Neural cell (in vitro differentiated cells): ENCODE results near the gene CHI3L1.

ENCODE experiments used
- EP300 ChIP-seq: fragments of 450-650 bp; conservative IDR thresholded peaks from 2 replicates; pipeline ENCODE4 v1.6.1; 2014; ENCODE audit warnings: antibody characterized with exemption, mild to moderate bottlenecking, moderate library complexity; ENCODE audit not compliant: poor library complexity, severe bottlenecking
- EZH2 ChIP-seq: fragments of 200-600, 300-800 bp; shearing (Covaris generic), sonication (generic); IDR thresholded peaks from 2 replicates; pipeline ENCODE4 v1.6.1; 2014; ENCODE audit warnings: antibody characterized with exemption, low read length, borderline replicate concordance, mild to moderate bottlenecking; ENCODE audit not compliant: insufficient read depth, poor library complexity, severe bottlenecking
- MXI1 ChIP-seq: fragments of 450-650 bp; conservative IDR thresholded peaks from 2 replicates; pipeline ENCODE4 v1.6.1; 2014; ENCODE audit warnings: antibody characterized with exemption, mild to moderate bottlenecking; ENCODE audit not compliant: poor library complexity, severe bottlenecking
- POLR2AphosphoS5 ChIP-seq: IDR thresholded peaks from 2 replicates; pipeline ENCODE4 v1.6.1; 2012
- RAD21 ChIP-seq: fragments of 450-650 bp; conservative IDR thresholded peaks from 2 replicates; pipeline ENCODE4 v1.6.1; 2014; ENCODE audit warnings: antibody characterized with exemption, mild to moderate bottlenecking, moderate library complexity
- SMC3 ChIP-seq: fragments of 450-650 bp; conservative IDR thresholded peaks from 2 replicates; pipeline ENCODE4 v1.6.1; 2014; ENCODE audit warnings: antibody characterized with exemption, mild to moderate bottlenecking, moderate library complexity; ENCODE audit not compliant: poor library complexity
- TAF1 ChIP-seq: IDR thresholded peaks from 2 replicates; pipeline ENCODE4 v1.6.1; 2012; ENCODE audit warnings: low read depth
- TF ChIP-seq, protein P1 (sequence below): fragments of 450-650 bp; IDR thresholded peaks from 2 replicates; pipeline ENCODE4 v1.5.1; 2014; ENCODE audit warnings: antibody characterized with exemption, mild to moderate bottlenecking, moderate library complexity; ENCODE audit not compliant: poor library complexity, severe bottlenecking
- TF ChIP-seq, protein P2 (sequence below): IDR thresholded peaks from 2 replicates; pipeline ENCODE4 v1.6.1; 2012; ENCODE audit warnings: borderline replicate concordance

DNA sequence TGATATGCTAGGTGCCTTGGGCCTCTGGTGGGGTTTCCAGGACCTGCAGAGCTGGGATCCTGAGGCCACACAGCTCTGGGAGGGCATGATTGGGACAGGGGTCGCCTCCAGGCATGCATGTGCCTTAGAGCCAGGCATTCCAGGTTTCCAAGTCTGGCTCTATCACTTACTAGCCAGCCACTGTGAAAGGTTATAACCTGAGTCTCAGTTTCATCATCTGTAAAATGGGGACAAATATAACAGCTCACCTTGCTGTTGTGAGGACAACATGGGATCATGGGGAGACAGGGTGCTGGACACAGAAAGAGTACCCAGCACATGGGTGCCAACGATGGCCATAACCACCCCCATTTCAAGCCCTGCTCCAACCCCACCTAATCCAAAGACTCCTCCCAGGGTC, 2.7 kb downstream of the CHI3L1 start:
- TF ChIP-seq TAF1: no peak
- no peak for TF ChIP-seq RAD21
- TF ChIP-seq EP300: no peak
- TF ChIP-seq, protein P1, sequence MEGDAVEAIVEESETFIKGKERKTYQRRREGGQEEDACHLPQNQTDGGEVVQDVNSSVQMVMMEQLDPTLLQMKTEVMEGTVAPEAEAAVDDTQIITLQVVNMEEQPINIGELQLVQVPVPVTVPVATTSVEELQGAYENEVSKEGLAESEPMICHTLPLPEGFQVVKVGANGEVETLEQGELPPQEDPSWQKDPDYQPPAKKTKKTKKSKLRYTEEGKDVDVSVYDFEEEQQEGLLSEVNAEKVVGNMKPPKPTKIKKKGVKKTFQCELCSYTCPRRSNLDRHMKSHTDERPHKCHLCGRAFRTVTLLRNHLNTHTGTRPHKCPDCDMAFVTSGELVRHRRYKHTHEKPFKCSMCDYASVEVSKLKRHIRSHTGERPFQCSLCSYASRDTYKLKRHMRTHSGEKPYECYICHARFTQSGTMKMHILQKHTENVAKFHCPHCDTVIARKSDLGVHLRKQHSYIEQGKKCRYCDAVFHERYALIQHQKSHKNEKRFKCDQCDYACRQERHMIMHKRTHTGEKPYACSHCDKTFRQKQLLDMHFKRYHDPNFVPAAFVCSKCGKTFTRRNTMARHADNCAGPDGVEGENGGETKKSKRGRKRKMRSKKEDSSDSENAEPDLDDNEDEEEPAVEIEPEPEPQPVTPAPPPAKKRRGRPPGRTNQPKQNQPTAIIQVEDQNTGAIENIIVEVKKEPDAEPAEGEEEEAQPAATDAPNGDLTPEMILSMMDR: no peak
- no peak for TF ChIP-seq POLR2AphosphoS5
- no peak for TF ChIP-seq EZH2
- TF ChIP-seq, protein P2, sequence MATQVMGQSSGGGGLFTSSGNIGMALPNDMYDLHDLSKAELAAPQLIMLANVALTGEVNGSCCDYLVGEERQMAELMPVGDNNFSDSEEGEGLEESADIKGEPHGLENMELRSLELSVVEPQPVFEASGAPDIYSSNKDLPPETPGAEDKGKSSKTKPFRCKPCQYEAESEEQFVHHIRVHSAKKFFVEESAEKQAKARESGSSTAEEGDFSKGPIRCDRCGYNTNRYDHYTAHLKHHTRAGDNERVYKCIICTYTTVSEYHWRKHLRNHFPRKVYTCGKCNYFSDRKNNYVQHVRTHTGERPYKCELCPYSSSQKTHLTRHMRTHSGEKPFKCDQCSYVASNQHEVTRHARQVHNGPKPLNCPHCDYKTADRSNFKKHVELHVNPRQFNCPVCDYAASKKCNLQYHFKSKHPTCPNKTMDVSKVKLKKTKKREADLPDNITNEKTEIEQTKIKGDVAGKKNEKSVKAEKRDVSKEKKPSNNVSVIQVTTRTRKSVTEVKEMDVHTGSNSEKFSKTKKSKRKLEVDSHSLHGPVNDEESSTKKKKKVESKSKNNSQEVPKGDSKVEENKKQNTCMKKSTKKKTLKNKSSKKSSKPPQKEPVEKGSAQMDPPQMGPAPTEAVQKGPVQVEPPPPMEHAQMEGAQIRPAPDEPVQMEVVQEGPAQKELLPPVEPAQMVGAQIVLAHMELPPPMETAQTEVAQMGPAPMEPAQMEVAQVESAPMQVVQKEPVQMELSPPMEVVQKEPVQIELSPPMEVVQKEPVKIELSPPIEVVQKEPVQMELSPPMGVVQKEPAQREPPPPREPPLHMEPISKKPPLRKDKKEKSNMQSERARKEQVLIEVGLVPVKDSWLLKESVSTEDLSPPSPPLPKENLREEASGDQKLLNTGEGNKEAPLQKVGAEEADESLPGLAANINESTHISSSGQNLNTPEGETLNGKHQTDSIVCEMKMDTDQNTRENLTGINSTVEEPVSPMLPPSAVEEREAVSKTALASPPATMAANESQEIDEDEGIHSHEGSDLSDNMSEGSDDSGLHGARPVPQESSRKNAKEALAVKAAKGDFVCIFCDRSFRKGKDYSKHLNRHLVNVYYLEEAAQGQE: no peak
- no peak for TF ChIP-seq MXI1
- TF ChIP-seq SMC3: no peak
